ENCODE measurements around the gene PTMA. TPM values are rescaled to one million over a fixed set of nuclear protein-coding genes. Genes with fewer than 3 reads are reported as not detected.

PTMA gene
- total and polyA plus RNA-seq, 9 of the 15 experiments (the other 6 are each of a cell fraction or from before 2014, with no cell fraction given): 429 to 2,322 (median 1,578) TPM

- H3K27me3 ChIP-seq (ENCODE audit: control insufficient read depth in 2 of 2, insufficient read depth in 2 of 2, low read length in 2 of 2): peaks cover 7 to 17% of the 10 kb centered on the region in 2 experiments; a peak in 4 of 5 replicates
- WGBS (ENCODE audit: insufficient coverage, low coverage, missing lambda C conversion rate): 34% methylated on average over 7 of the region's 8 CpGs
- CTCF ChIA-PET (ENCODE audit: low intra/inter-chr PET ratio): no interaction called here
- no peak for ATAC-seq
- in situ Hi-C loops (cut with MboI): no loop called here
- H3K9me3 ChIP-seq (replicated peaks; ENCODE audit: control insufficient read depth, insufficient read depth, low read depth, low read length): no peaks in the 10 kb centered on the region
- POLR2A ChIA-PET: no interaction called here
- H3K4me1 ChIP-seq (replicated peaks in 1 of 2; ENCODE audit: control insufficient read depth in 2 of 2, insufficient read depth in 2 of 2, low read length in 2 of 2): no peaks in the 10 kb centered on the region
- no peaks in the 10 kb centered on the region for H3K36me3 ChIP-seq (ENCODE audit: control insufficient read depth, insufficient read depth, low read length)
- intact Hi-C loops (cut with micrococcal nuclease): no loop called here
- H4K20me1 ChIP-seq (replicated peaks; ENCODE audit: control insufficient read depth, insufficient read depth, low read length): no peaks in the 10 kb centered on the region
- no peak overlapping the region for H3K4me2 ChIP-seq (ENCODE audit: insufficient read depth, low read length)
- no peak overlapping the region for H2AFZ ChIP-seq (ENCODE audit: low read depth, low read length)
- H3K9me1 ChIP-seq (ENCODE audit: control insufficient read depth, insufficient read depth, low read length): no peaks in the 10 kb centered on the region
- no peaks in the 10 kb centered on the region for H3K79me2 ChIP-seq (ENCODE audit: control insufficient read depth, insufficient read depth, low read length)
- H3K9ac ChIP-seq (ENCODE audit: insufficient read depth in 1 of 2, low read depth in 2 of 2, low read length in 2 of 2): no peak overlapping the region
- H3K4me3 ChIP-seq: no peak overlapping the region
- no peak overlapping the region for H3K27ac ChIP-seq (ENCODE audit: extremely low read depth, low read depth, low read length)
- no peak for DNase-seq (ENCODE audit: extremely low read depth in 1 of 4, low spot score in 3 of 4)
- FAIRE-seq: no peak
- no TSS peak for BruUV-seq (replicated peaks)
- no peak for TF ChIP-seq GMEB1 (CRISPR knock-in tag; IDR thresholded peaks at IDR 0.05)
- TF ChIP-seq ZFP91 (CRISPR knock-in tag; IDR thresholded peaks at IDR 0.05): no peak
- no peak for TF ChIP-seq IFI16 (CRISPR knock-in tag; IDR thresholded peaks at IDR 0.05)
- TF ChIP-seq SRSF9 (IDR thresholded peaks at IDR 0.05; ENCODE audit: borderline replicate concordance, low read depth, low read length): no peak
- no peak for TF ChIP-seq E2F8 (IDR thresholded peaks at IDR 0.05; ENCODE audit: low read depth, partially characterized antibody)
- TF ChIP-seq HNRNPUL1 (IDR thresholded peaks at IDR 0.05; ENCODE audit: low read length): no peak
- no peak for TF ChIP-seq MBD2 (IDR thresholded peaks at IDR 0.05; ENCODE audit: borderline replicate concordance, low read depth)
- TF ChIP-seq EP300 (IDR thresholded peaks at IDR 0.05; ENCODE audit: low read length): no peak
- no peak for TF ChIP-seq ZBTB17 (CRISPR knock-in tag; IDR thresholded peaks at IDR 0.05)
- no peak for TF ChIP-seq RCOR1 (IDR thresholded peaks at IDR 0.05; ENCODE audit: borderline replicate concordance in 1 of 2, low read depth in 2 of 2, low read length in 2 of 2)
- TF ChIP-seq ZNF644 (tag; IDR thresholded peaks at IDR 0.05; ENCODE audit: low read depth): no peak
- TF ChIP-seq TGIF2 (CRISPR knock-in tag; IDR thresholded peaks at IDR 0.05): no peak
- no peak for TF ChIP-seq ZNF354B (CRISPR knock-in tag; IDR thresholded peaks at IDR 0.05)
- TF ChIP-seq MAFK (IDR thresholded peaks at IDR 0.05; ENCODE audit: low read length): no peak
- TF ChIP-seq DEAF1 (CRISPR knock-in tag; IDR thresholded peaks at IDR 0.05): no peak
- TF ChIP-seq NR3C1 (CRISPR knock-in tag; IDR thresholded peaks at IDR 0.05): no peak
- no peak for TF ChIP-seq HDGF (IDR thresholded peaks at IDR 0.05)
These were observed 14.5 kb downstream of the PTMA start for GRCh38 chr2:231722721-231723307.

Data from K562 (cell line).